GM12892 (cell line): Measurements from ENCODE around the gene SP8.

Source experiments
- POLR2A ChIP-seq: IDR thresholded peaks from 2 replicates; pipeline ENCODE4 v1.6.1; 2011; ENCODE audit warnings: low read depth, low read length, control low read depth
- POLR2AphosphoS5 ChIP-seq: IDR thresholded peaks from 2 replicates; pipeline ENCODE4 v1.6.1; 2011; ENCODE audit warnings: low read depth, low read length, control low read depth

GRCh38 chr7:20735346-20736065 lies 51.2 kb downstream of the SP8 start:
- TF ChIP-seq POLR2A (no peak), POLR2AphosphoS5 (no peak)
